ENCODE data around the gene ABCC11.

GRCh38 chr16:48131201-48131935 lies 116.0 kb downstream of the ABCC11 start:
- TF ChIP-seq POLR2A (IDR thresholded peaks at IDR 0.05), result no peak
- no peak for TF ChIP-seq CTCF (IDR thresholded peaks at IDR 0.05)
- TF ChIP-seq EP300 (IDR thresholded peaks at IDR 0.05), result no peak
